H9 (cell line): Measurements from ENCODE around the gene GALNT16. TPM values are rescaled to one million over a fixed set of nuclear protein-coding genes. Genes with fewer than 3 reads are reported as not detected.

Experiments
- DNase-seq: peaks from one replicate; pipeline ENCODE4 v3.0.0-alpha.2; 2017
- H2AFZ ChIP-seq: one replicate; pipeline ENCODE4 v1.6.1; 2013; ENCODE audit warnings: mild to moderate bottlenecking, low read length, control low read depth, moderate library complexity
- H2AK5ac ChIP-seq: 2 replicates; pipeline ENCODE4 v1.6.1; 2013; ENCODE audit warnings: low read length, control low read depth, mixed read lengths; ENCODE audit not compliant: insufficient read length
- H2BK120ac ChIP-seq: one replicate; pipeline ENCODE4 v1.6.1; 2013; ENCODE audit warnings: low read depth, mild to moderate bottlenecking, low read length, control low read depth, inconsistent platforms; ENCODE audit not compliant: poor library complexity, severe bottlenecking
- H2BK12ac ChIP-seq: 2 replicates; pipeline ENCODE4 v1.6.1; 2013; ENCODE audit warnings: low read length, control low read depth, mixed read lengths, low read depth; ENCODE audit not compliant: insufficient read length
- H2BK15ac ChIP-seq: 2 replicates; pipeline ENCODE4 v1.6.1; 2013; ENCODE audit warnings: low read depth, low read length, control low read depth
- H2BK20ac ChIP-seq: one replicate; pipeline ENCODE4 v1.6.1; 2013; ENCODE audit warnings: low read depth, mild to moderate bottlenecking, low read length, control low read depth, inconsistent platforms; ENCODE audit not compliant: poor library complexity, severe bottlenecking
- H2BK5ac ChIP-seq: 2 replicates; pipeline ENCODE4 v1.6.1; 2013; ENCODE audit warnings: low read length, control low read depth, mixed read lengths; ENCODE audit not compliant: insufficient read length
- H3K14ac ChIP-seq: 2 replicates; pipeline ENCODE4 v1.6.1; 2013; ENCODE audit warnings: low read length, control low read depth; ENCODE audit not compliant: insufficient read depth
- H3K18ac ChIP-seq: 2 replicates; pipeline ENCODE4 v1.6.1; 2013; ENCODE audit warnings: low read depth, mild to moderate bottlenecking, mixed read lengths, low read length, control low read depth; ENCODE audit not compliant: insufficient read length
- H3K23ac ChIP-seq: 2 replicates; pipeline ENCODE4 v1.6.1; 2013; ENCODE audit warnings: low read length, control low read depth, mixed read lengths, low read depth; ENCODE audit not compliant: insufficient read length
- H3K23me2 ChIP-seq: 2 replicates; pipeline ENCODE4 v1.6.1; 2013; ENCODE audit warnings: low read depth, mild to moderate bottlenecking, mixed read lengths, low read length, control low read depth; ENCODE audit not compliant: insufficient read length, poor library complexity, severe bottlenecking
- H3K27ac ChIP-seq: 2 replicates; pipeline ENCODE4 v1.5.1; 2013; ENCODE audit warnings: low read length, control low read depth, mixed read lengths, low read depth; ENCODE audit not compliant: insufficient read length
- H3K27me3 ChIP-seq: 2 replicates; pipeline ENCODE4 v1.6.1; 2013; ENCODE audit warnings: low read length, control low read depth, inconsistent platforms; ENCODE audit not compliant: insufficient read depth
- H3K4ac ChIP-seq: 2 replicates; pipeline ENCODE4 v1.6.1; 2013; ENCODE audit warnings: low read depth, mild to moderate bottlenecking, control low read depth, inconsistent platforms, low read length, moderate library complexity
- H3K4me1 ChIP-seq: 2 replicates; pipeline ENCODE4 v1.6.1; 2013; ENCODE audit warnings: low read length, control low read depth, inconsistent platforms; ENCODE audit not compliant: insufficient read depth
- H3K4me2 ChIP-seq: 2 replicates; pipeline ENCODE4 v1.6.1; 2013; ENCODE audit warnings: low read length, control low read depth, mixed read lengths; ENCODE audit not compliant: insufficient read length, insufficient read depth
- H3K56ac ChIP-seq: 2 replicates; pipeline ENCODE4 v1.6.1; 2013; ENCODE audit warnings: low read depth, mild to moderate bottlenecking, mixed read lengths, low read length, control low read depth; ENCODE audit not compliant: insufficient read length
- H3K79me1 ChIP-seq: 2 replicates; pipeline ENCODE4 v1.6.1; 2013; ENCODE audit warnings: low read depth, mild to moderate bottlenecking, moderate library complexity, low read length, control low read depth, inconsistent platforms; ENCODE audit not compliant: insufficient read depth, poor library complexity, severe bottlenecking
- H3K79me2 ChIP-seq: 2 replicates; pipeline ENCODE4 v1.6.1; 2013; ENCODE audit warnings: low read length, control low read depth, inconsistent platforms; ENCODE audit not compliant: insufficient read depth
- H3K9ac ChIP-seq: 2 replicates; pipeline ENCODE4 v1.6.1; 2013; ENCODE audit warnings: low read length, control low read depth, mixed read lengths; ENCODE audit not compliant: insufficient read length; ENCODE audit errors: extremely low read depth
- H3K9me3 ChIP-seq: one replicate; pipeline ENCODE4 v1.6.1; 2013; ENCODE audit warnings: low read depth, low read length, inconsistent platforms; ENCODE audit not compliant: control insufficient read depth
- H3T11ph ChIP-seq: one replicate; pipeline ENCODE4 v1.6.1; 2013; ENCODE audit warnings: mild to moderate bottlenecking, low read length, control low read depth, inconsistent platforms
- H4K20me1 ChIP-seq: one replicate; pipeline ENCODE4 v1.6.1; 2013; ENCODE audit not compliant: control insufficient read depth, insufficient read length, insufficient read depth
- H4K5ac ChIP-seq: 2 replicates; pipeline ENCODE4 v1.6.1; 2013; ENCODE audit warnings: low read depth, mild to moderate bottlenecking, mixed read lengths, low read length, control low read depth; ENCODE audit not compliant: insufficient read length
- H4K8ac ChIP-seq: replicated peaks from 2 replicates; pipeline ENCODE4 v1.6.1; 2013; ENCODE audit warnings: low read length, control low read depth, mixed read lengths, low read depth; ENCODE audit not compliant: insufficient read length
- H4K91ac ChIP-seq: 2 replicates; pipeline ENCODE4 v1.6.1; 2013; ENCODE audit warnings: low read depth, mild to moderate bottlenecking, moderate library complexity, mixed read lengths, low read length, control low read depth; ENCODE audit not compliant: insufficient read length
- H3K27ac Mint-ChIP-seq, 3 experiments: 2 replicates in 2 of 3; 3 replicates in 1 of 3; pipeline ENCODE4 v1.8.0; 2020 to 2021; ENCODE audit warnings: mixed read lengths in 3 of 3, mild to moderate bottlenecking in 1 of 3, moderate library complexity in 1 of 3
- H3K27me3 Mint-ChIP-seq: 2 replicates; pipeline ENCODE4 v1.8.0; 2021; ENCODE audit warnings: low read depth, mild to moderate bottlenecking, moderate library complexity, mixed read lengths
- H3K36me3 Mint-ChIP-seq, 3 experiments: 2 replicates in 2 of 3; 3 replicates in 1 of 3; pipeline ENCODE4 v1.8.0; 2020 to 2021; ENCODE audit warnings: low read depth in 3 of 3, mixed read lengths in 3 of 3; ENCODE audit not compliant: insufficient read depth in 1 of 3
- H3K4me1 Mint-ChIP-seq, 2 experiments: 2 replicates each; pipeline ENCODE4 v1.8.0; 2020; ENCODE audit warnings: mixed read lengths in 2 of 2
- H3K4me3 Mint-ChIP-seq, 2 experiments: 2 replicates in 1 of 2; 3 replicates in 1 of 2; pipeline ENCODE4 v1.8.0; 2020 to 2021; ENCODE audit warnings: mild to moderate bottlenecking in 2 of 2, mixed read lengths in 2 of 2, moderate library complexity in 1 of 2
- H3K9me3 Mint-ChIP-seq, 2 experiments: 2 replicates in 1 of 2; 3 replicates in 1 of 2; pipeline ENCODE4 v1.8.0; 2020; ENCODE audit warnings: mild to moderate bottlenecking in 2 of 2, mixed read lengths in 2 of 2, moderate library complexity in 1 of 2
- WGBS: extraction: QIAGEN DNeasy Blood & Tissue Kit; methylation state at CpG from one replicate; pipeline ENCODE4 v1.1.7; 2013; ENCODE audit warnings: missing lambda C conversion rate, low lambda C conversion rate, mixed read lengths; ENCODE audit not compliant: insufficient read length; ENCODE audit errors: extremely low coverage; 5-methylcytosine and 5-hydroxymethylcytosine counted together
- total RNA-seq: library from RNA; stranded (reverse); gene quantifications from 2 replicates; pipeline ENCODE4 v1.2.1, GENCODE V29; 2021
- TF ChIP-seq, protein P1 (sequence below): fragments of 200-600 bp; sonication (generic); conservative IDR thresholded peaks from 3 replicates; pipeline ENCODE4 v1.8.0; 2021; ENCODE audit warnings: antibody characterized with exemption, mild to moderate bottlenecking

GALNT16 gene
- total RNA-seq, 1 experiment from 2014 or later: 2.3 TPM

- Histone ChIP-seq H2BK20ac (no peak overlapping the region), H3K79me1 (no peaks in the 10 kb centered on the region), H3K56ac (no peak overlapping the region), H4K8ac (no peak overlapping the region), H3K79me2 (no peaks in the 10 kb centered on the region), H2BK120ac (no peak overlapping the region), H3K9me3 (no peaks in the 10 kb centered on the region), H4K5ac (no peak overlapping the region), H4K91ac (no peak overlapping the region), H3K23ac (no peak overlapping the region), H4K20me1 (no peaks in the 10 kb centered on the region), H2BK5ac (no peak overlapping the region), H3K4ac (no peak overlapping the region), H2AK5ac (no peak overlapping the region), H3K4me2 (no peak overlapping the region), H3K27me3 (no peaks in the 10 kb centered on the region), H3K27ac (no peak overlapping the region), H3K18ac (no peak overlapping the region), H2BK15ac (no peak overlapping the region), H3T11ph (no peak overlapping the region), H2BK12ac (no peak overlapping the region), H3K9ac (no peak overlapping the region), H2AFZ (no peak overlapping the region), H3K4me1 (no peaks in the 10 kb centered on the region), H3K23me2 (no peaks in the 10 kb centered on the region), H3K14ac (no peak overlapping the region)
- Mint-ChIP-seq H3K9me3 (no peaks in the 10 kb centered on the region), H3K4me1 (peaks cover 0 to 7% of the 10 kb centered on the region in 2 experiments; a peak in 2 of 4 replicates), H3K4me3 (no peak overlapping the region), H3K27me3 (no peaks in the 10 kb centered on the region; the same call in none of the 2 replicates), H3K36me3 (no peaks in the 10 kb centered on the region; a peak in 1 of 7 replicates), H3K27ac (no peak overlapping the region)
- DNase-seq: no peak
- TF ChIP-seq, protein P1, sequence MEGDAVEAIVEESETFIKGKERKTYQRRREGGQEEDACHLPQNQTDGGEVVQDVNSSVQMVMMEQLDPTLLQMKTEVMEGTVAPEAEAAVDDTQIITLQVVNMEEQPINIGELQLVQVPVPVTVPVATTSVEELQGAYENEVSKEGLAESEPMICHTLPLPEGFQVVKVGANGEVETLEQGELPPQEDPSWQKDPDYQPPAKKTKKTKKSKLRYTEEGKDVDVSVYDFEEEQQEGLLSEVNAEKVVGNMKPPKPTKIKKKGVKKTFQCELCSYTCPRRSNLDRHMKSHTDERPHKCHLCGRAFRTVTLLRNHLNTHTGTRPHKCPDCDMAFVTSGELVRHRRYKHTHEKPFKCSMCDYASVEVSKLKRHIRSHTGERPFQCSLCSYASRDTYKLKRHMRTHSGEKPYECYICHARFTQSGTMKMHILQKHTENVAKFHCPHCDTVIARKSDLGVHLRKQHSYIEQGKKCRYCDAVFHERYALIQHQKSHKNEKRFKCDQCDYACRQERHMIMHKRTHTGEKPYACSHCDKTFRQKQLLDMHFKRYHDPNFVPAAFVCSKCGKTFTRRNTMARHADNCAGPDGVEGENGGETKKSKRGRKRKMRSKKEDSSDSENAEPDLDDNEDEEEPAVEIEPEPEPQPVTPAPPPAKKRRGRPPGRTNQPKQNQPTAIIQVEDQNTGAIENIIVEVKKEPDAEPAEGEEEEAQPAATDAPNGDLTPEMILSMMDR: no peak
- WGBS: no CpG with 5 or more reads among the region's 5 CpGs
These were observed 78.0 kb downstream of the GALNT16 start for GRCh38 chr14:69337984-69338383.
